Skeletal muscle tissue (tissue), 4 donors: Measurements from ENCODE around the gene STIM2. TPM values are rescaled to one million over a fixed set of nuclear protein-coding genes. Genes with fewer than 3 reads are reported as not detected.

Experiments
- H3K27ac ChIP-seq: one replicate; pipeline ENCODE4 v1.7.0; 2013; ENCODE audit warnings: mild to moderate bottlenecking, low read depth, low read length, inconsistent platforms
- H3K27me3 ChIP-seq, 3 donors: one replicate each; pipeline ENCODE4 v1.7.0; 2013; ENCODE audit warnings: low read length in 3 of 3; ENCODE audit not compliant: control insufficient read depth in 3 of 3, insufficient read depth in 3 of 3
- H3K36me3 ChIP-seq, 3 donors: one replicate each; pipeline ENCODE4 v1.7.0; 2013; ENCODE audit warnings: low read length in 3 of 3; ENCODE audit not compliant: control insufficient read depth in 3 of 3, insufficient read depth in 3 of 3
- H3K4me1 ChIP-seq, 3 donors: one replicate each; pipeline ENCODE4 v1.7.0; 2013; ENCODE audit warnings: low read length in 3 of 3, mild to moderate bottlenecking in 3 of 3; ENCODE audit not compliant: control insufficient read depth in 3 of 3, insufficient read depth in 3 of 3
- H3K4me3 ChIP-seq, 3 donors: one replicate each; pipeline ENCODE4 v1.7.0; 2013; ENCODE audit warnings: low read length in 3 of 3
- H3K9ac ChIP-seq, 3 donors: one replicate each; pipeline ENCODE4 v1.7.0; 2013; ENCODE audit warnings: low read length in 3 of 3, mild to moderate bottlenecking in 3 of 3, moderate library complexity in 2 of 3, low read depth in 1 of 3
- H3K9me3 ChIP-seq, 3 donors: one replicate each; pipeline ENCODE4 v1.7.0; 2013; ENCODE audit warnings: low read length in 3 of 3; ENCODE audit not compliant: control insufficient read depth in 3 of 3
- total RNA-seq: library from RNA; depleted of rRNA; stranded (reverse); fragments of >200 nt; gene quantifications from one replicate; pipeline ENCODE4 v1.2.3, GENCODE V29; 2014
- donor health status: Osteomylitis.

The STIM2 gene
- total RNA-seq, 1 donor from 2014 or later = 16.2 TPM

DNA sequence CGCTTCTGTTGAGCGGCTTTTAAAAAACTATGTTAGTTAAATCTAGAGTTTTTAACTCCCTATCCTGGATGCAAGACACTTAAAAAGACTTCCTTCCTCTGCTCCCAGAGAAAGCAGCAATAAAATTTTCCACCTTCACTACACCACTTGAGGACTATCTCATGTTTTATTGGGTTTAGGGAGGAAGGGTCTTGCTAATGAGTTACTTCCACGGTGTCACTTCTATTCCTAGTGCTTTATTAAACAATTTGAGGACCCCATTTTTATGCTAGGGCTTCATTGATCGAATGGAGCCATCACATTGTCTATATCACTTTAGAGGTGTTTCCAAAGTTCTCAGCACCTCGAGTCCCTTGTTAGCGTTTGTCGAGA is 3.7 kb upstream of the STIM2 start:
- peak overlapping the region; percentile 75 to 87 (median 79) for H3K9ac ChIP-seq
- peaks cover 24 to 31% (median 28%) of the 10 kb centered on the region in 3 donors for H3K4me1 ChIP-seq
- peak overlapping the region; percentile 84 for H3K27ac ChIP-seq
- H3K27me3 ChIP-seq = no peaks in the 10 kb centered on the region
- H3K4me3 ChIP-seq = peak overlapping the region; percentile 76 to 94 (median 85)
- H3K36me3 ChIP-seq = no peaks in the 10 kb centered on the region
- no peaks in the 10 kb centered on the region for H3K9me3 ChIP-seq

DNA sequence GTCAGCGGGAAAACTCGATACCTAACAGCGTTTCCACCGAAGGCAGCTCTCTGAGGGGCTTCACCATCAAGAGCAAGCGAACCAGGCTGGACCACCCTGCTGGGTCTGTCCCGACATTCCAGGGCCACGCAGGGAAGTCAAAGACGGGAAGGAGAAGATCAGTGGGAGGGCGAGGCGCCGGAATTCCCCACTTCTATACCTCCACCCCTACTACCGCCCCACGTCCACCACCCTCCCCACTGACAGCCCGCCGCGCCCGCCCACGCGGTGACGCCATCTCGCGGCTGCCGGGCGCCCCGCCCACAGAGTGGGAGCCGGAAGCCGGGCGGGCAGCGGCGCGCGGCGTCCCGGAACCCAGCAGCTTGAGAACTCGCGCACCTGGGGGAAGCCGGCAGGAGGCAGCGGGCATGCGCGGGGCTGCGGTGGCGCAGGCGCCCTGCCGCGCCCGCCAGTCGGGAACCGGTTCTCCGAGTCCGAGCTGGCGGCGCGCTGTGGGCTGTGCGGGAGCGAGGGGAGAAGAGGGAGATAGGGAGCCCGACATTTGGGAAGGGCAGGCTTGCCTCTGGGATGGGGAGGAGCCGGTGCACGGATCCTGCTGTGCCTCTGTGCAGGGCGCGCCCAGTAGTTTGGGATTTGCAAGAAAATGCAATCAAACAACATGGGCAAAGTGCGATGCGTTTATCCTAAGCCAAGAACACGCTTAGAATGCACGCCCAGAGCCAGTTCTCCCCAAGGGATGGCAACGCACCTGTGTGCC is 3.2 kb upstream of the STIM2 start:
- Histone ChIP-seq H3K4me3 (peak overlapping the region; percentile 85 to 96 (median 94)), H3K9me3 (no peaks in the 10 kb centered on the region), H3K27ac (peak overlapping the region; percentile 84), H3K36me3 (no peaks in the 10 kb centered on the region), H3K9ac (peak overlapping the region; percentile 75 to 89 (median 87)), H3K4me1 (peaks cover 24 to 32% (median 28%) of the 10 kb centered on the region in 3 donors), H3K27me3 (no peaks in the 10 kb centered on the region)

DNA sequence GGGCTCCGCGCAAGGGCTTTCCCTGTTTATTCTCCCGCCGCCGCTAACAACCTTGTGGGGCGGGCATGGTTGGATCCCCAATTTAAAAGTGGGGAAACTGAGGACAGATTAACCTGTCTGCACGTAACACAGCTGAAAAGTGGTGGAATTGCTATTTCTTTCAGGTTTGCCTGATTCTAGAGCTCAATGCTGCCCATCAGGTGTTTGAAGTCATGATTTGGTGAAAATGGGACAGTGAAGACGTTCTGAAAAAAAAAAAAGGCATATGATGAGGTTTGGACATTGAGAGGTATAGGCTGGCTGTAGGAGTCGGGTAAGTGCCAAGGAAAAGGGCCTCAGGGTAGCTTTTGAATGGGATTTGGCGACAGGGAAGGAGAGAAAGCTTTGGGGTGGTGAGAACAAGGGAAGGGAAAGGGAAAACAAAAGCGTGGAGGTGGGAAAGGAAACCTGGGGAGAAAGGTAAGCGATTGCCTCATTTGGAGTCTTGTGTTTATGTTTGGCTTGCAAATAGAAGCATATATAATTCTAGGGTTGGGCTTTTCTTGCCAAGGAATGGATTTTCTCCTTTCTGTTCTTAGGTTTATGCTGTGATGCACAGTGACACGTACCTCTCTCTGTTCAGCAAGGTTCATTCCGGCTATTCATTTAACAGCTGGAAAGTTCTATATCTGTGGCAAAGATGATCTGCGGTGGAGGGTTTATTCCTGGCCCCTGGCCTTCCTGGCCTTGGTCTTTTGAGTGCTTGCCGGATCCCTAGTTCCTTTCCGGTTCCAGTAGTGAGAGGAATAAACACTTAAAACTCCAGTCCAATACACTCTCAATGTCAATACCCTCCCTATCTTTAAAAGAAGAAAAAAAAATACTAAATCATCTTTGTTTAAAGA is 2.4 kb upstream of the STIM2 start:
- H3K36me3 ChIP-seq = no peaks in the 10 kb centered on the region
- peaks cover 24 to 40% (median 28%) of the 10 kb centered on the region in 3 donors for H3K4me1 ChIP-seq
- H3K4me3 ChIP-seq = peak overlapping the region; percentile 85 to 96 (median 94)
- peak overlapping the region; percentile 75 to 89 (median 87) for H3K9ac ChIP-seq
- H3K27me3 ChIP-seq = no peaks in the 10 kb centered on the region
- H3K9me3 ChIP-seq = no peaks in the 10 kb centered on the region
- peak overlapping the region; percentile 84 for H3K27ac ChIP-seq

DNA sequence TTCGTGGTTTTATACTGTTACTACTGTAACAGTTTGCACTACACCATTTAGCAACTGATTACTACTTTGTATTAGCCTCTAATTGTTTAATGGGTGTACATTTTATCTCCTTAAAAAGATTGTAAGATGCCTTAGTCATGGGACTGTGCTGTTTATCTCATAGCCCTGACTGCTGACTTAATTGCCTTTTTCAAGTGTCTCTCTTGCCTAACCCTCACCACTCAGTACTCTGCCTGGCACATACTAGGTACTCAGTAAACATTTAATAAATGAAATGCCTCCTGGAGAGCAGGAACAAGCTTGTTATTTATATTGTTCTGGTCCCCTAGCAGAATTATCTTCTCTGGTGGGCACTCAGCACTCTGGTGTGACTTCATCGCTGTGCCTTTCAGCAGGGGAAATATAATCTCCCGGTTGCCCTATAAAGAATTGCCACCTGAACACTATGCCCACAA is 1.7 kb upstream of the STIM2 start:
- Histone ChIP-seq H3K9ac (peak overlapping the region in 2 of 3 donors; percentile 41 to 75), H3K27me3 (no peaks in the 10 kb centered on the region), H3K36me3 (no peaks in the 10 kb centered on the region), H3K9me3 (no peaks in the 10 kb centered on the region), H3K27ac (peak overlapping the region; percentile 79), H3K4me1 (peaks cover 24 to 43% (median 28%) of the 10 kb centered on the region in 3 donors), H3K4me3 (peak overlapping the region in 2 of 3 donors; percentile 85 to 96)

DNA sequence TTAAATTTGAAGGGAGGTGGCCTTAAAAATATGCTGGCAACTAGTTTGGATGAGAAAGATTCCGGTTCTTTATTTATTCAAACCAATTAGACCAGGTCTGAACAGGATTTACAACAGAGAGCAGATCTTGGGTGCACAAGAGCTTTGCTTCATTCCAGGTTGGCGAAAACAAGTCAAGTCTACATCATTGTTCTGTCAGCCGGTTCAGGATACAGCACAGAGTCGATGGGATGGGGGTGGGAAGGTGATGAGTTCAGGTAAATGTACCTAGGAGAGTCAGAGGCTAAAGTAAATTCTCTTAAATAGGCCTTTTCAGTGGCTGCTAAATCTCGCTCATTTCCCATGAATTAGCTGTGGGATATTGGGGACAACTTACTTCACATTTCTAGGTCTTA is 882 bp upstream of the STIM2 start:
- Histone ChIP-seq H3K36me3 (no peaks in the 10 kb centered on the region), H3K9ac (peak overlapping the region; percentile 73 to 94 (median 84)), H3K9me3 (no peaks in the 10 kb centered on the region), H3K4me3 (peak overlapping the region; percentile 84 to 93 (median 89)), H3K27me3 (no peaks in the 10 kb centered on the region), H3K4me1 (peaks cover 24 to 47% (median 28%) of the 10 kb centered on the region in 3 donors), H3K27ac (peak overlapping the region; percentile 79)

DNA sequence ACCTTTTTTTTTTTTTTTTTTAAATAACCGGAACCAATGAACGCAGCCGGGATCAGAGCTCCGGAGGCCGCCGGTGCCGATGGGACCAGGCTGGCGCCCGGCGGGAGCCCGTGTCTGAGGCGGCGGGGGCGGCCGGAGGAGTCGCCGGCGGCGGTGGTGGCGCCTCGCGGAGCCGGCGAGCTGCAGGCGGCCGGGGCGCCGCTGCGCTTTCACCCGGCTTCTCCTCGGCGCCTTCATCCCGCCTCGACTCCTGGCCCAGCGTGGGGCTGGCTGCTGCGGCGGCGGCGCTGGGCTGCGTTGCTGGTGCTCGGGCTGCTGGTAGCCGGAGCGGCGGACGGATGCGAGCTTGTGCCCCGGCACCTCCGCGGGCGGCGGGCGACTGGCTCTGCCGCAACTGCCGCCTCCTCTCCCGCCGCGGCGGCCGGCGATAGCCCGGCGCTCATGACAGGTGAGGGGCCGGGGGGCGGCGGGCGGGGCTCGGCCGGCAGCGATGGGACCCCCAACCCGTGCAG is 337 bp downstream of the STIM2 start:
- Histone ChIP-seq H3K9ac (peak overlapping the region; percentile 60 to 85 (median 84)), H3K27ac (peak overlapping the region; percentile 71), H3K9me3 (no peaks in the 10 kb centered on the region), H3K4me1 (peaks cover 24 to 48% (median 32%) of the 10 kb centered on the region in 3 donors), H3K4me3 (peak overlapping the region; percentile 84 to 97 (median 89)), H3K36me3 (no peaks in the 10 kb centered on the region), H3K27me3 (no peaks in the 10 kb centered on the region)

DNA sequence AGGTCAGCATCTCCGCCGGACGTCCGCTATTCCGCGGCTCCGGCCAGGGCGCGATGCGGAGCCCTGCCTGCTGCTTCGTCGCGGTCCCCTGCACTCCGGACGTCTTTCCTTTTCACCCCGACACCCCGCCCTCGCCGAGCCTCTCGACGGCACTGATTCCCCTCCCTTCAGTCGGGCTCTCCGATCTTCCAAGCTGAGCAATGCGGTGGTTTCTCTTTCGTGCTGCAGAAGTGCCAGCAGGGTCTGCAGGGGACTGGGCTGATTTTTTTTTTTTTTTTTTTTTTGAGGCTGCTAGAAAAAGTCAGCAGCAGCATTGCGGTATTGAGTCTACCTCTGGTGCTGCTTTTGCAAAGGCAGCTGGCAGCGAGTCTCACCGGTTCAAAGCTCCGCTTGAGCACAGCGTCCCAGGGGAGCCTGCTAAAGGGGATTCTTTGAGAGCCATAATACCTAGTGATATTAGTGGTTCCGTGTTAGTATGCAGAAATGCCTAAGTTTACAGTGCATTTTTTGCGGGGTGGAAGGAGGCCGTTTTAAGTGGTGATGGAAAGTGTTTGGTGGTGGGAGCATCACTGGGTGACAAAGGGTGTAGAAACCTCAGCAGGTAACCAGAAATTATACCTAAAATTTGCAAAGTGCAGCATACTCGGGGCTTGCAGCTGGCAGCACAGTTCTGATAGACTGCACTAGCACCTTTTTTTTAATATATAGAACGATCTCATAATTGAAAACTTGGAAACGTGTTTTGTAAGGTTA is 969 bp downstream of the STIM2 start:
- Histone ChIP-seq H3K27ac (peak overlapping the region; percentile 71), H3K27me3 (no peaks in the 10 kb centered on the region), H3K36me3 (no peaks in the 10 kb centered on the region), H3K4me1 (peaks cover 24 to 51% (median 32%) of the 10 kb centered on the region in 3 donors), H3K4me3 (peak overlapping the region; percentile 84 to 97 (median 89)), H3K9ac (peak overlapping the region; percentile 60 to 85 (median 84)), H3K9me3 (no peaks in the 10 kb centered on the region)

DNA sequence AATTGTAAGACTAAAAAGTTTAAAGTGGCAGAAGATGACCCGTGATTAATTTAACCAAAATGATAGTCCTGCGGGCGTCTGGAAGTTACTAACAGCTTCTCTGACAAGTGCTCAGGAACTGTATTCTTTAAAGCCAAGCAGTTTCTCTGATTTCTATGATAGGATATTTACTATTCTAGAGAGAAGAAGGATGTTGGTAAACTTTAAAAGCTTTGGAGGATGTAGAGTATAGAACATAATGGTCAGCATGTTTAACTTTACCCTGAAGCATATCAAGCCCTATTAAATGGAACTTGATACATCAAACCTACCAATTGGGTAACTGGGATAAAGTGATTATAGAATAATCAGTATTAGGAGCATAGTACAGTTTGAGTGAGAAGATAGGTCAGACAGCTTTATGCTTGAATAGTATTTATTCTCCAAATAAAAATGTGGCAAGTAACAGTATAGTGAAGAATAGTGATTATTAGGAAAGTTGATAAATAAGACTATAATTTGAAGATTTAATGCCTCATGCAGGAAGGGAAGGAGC is 1.8 kb downstream of the STIM2 start:
- Histone ChIP-seq H3K36me3 (no peaks in the 10 kb centered on the region), H3K27ac (peak overlapping the region; percentile 71), H3K27me3 (no peaks in the 10 kb centered on the region), H3K4me3 (peak overlapping the region in 2 of 3 donors; percentile 10 to 97), H3K4me1 (peaks cover 24 to 46% (median 32%) of the 10 kb centered on the region in 3 donors), H3K9me3 (no peaks in the 10 kb centered on the region), H3K9ac (peak overlapping the region; percentile 1 to 85 (median 60))

DNA sequence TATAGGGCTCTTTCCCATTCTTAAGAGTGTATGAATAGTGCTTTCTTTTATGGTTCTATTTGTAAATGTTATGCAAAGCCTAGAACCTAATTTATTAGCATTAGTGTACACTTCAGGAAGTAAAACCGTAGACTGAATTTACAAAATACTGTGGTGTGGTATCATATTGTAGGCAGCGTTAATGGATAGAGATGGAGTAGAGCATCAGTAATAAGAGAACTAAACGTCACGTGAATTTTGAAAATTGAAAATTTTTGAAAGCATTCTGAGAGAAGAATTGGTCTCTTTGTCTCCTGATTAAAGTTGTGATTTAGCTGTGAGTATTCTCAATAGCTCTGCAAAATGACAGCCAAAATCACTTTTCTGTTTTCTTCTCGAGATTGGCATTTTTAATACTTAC is 2.9 kb downstream of the STIM2 start:
- Histone ChIP-seq H3K36me3 (no peaks in the 10 kb centered on the region), H3K27ac (no peak overlapping the region), H3K4me1 (peaks cover 15 to 36% (median 22%) of the 10 kb centered on the region in 3 donors), H3K27me3 (no peaks in the 10 kb centered on the region), H3K9me3 (no peaks in the 10 kb centered on the region), H3K4me3 (no peak overlapping the region), H3K9ac (peak overlapping the region in 1 of 3 donors; percentile 66)
